ENCODE results near the gene FREM1. TPM values are rescaled to one million over a fixed set of nuclear protein-coding genes. Genes with fewer than 3 reads are reported as not detected.

The FREM1 gene
- total and polyA plus RNA-seq, 2 of the 4 experiments (the other 2 are of a cell fraction) = under 0.01 TPM; not detected in 1

DNA sequence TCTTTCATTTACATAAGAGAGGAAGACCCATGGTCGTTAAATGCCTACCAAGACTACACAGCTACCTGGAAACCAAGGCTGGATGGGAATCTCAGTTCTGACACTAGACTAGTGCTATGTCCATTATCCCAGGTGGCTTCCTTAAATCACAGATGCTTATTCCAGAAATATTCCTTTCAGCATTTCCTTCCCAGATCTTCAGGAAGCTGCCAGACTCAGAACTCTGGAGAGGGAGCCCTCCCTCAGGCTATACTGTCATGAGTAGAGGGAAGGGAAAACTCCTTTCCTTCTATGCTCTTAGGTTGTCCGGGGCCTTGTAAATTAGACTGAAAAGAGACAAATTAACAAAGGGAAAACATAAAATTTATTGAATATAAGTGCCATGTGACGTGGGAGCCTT lies 20.8 kb downstream of the FREM1 start:
- no peak overlapping the region for H2AK9ac ChIP-seq (replicated peaks; ENCODE audit: low read depth, low read length, poor library complexity)
- H3K4me2 ChIP-seq (ENCODE audit: low read depth, low read length) = no peak overlapping the region
- no peak overlapping the region for H3K56ac ChIP-seq (ENCODE audit: extremely low read depth, insufficient read depth, low read length)
- no peak overlapping the region for H3K4ac ChIP-seq (ENCODE audit: low read depth, low read length)
- no peak overlapping the region for H4K5ac ChIP-seq (ENCODE audit: low read depth, low read length)
- dilution Hi-C loops (cut with HindIII; ENCODE audit: low sequenced_read_pairs, unreplicated experiment) (no loop called here), intact Hi-C loops (cut with micrococcal nuclease) (no loop called here), in situ Hi-C loops (cut with MboI; ENCODE audit: low sequenced_read_pairs) (no loop called here)
- no peaks in the 10 kb centered on the region for H3K4me1 ChIP-seq (ENCODE audit: control insufficient read depth, insufficient read depth, low read length)
- CTCF ChIA-PET = no interaction called here
- no peak overlapping the region for H2AFZ ChIP-seq (replicated peaks; ENCODE audit: low read length, poor library complexity)
- H3K23ac ChIP-seq (ENCODE audit: low read depth, low read length) = no peak overlapping the region
- no peaks in the 10 kb centered on the region for H4K20me1 ChIP-seq (ENCODE audit: insufficient read depth, low read length)
- no peak for ATAC-seq (ENCODE audit: low read depth)
- H2BK15ac ChIP-seq (ENCODE audit: low read depth, low read length) = no peak overlapping the region
- no peaks in the 10 kb centered on the region for H3K79me1 ChIP-seq (ENCODE audit: low read depth in 1 of 2, low read length in 2 of 2)
- no peaks in the 10 kb centered on the region for H3K9me1 ChIP-seq (ENCODE audit: insufficient read depth, low read length)
- no peak for TF ChIP-seq CTCF (conservative IDR thresholded peaks at IDR 0.05; ENCODE audit: low read depth, low read length)
- no peak for TF ChIP-seq CHD1 (IDR thresholded peaks at IDR 0.05; ENCODE audit: low read depth, low read length)
- no peak for TF ChIP-seq NFE2L2 (IDR thresholded peaks at IDR 0.05; ENCODE audit: low read depth, low read length)
- no peak for TF ChIP-seq RCOR1 (IDR thresholded peaks at IDR 0.05; ENCODE audit: insufficient replicate concordance, low read length)
- TF ChIP-seq FOS (IDR thresholded peaks at IDR 0.05; ENCODE audit: low read depth, low read length) = no peak
- TF ChIP-seq POLR2A (IDR thresholded peaks at IDR 0.05; ENCODE audit: low read depth, low read length) = no peak
- no peak for TF ChIP-seq RFX5 (IDR thresholded peaks at IDR 0.05; ENCODE audit: low read depth, low read length)
- no peak for TF ChIP-seq BHLHE40 (IDR thresholded peaks at IDR 0.05; ENCODE audit: low read depth, low read length)
- no peak for TF ChIP-seq ELK1 (IDR thresholded peaks at IDR 0.05; ENCODE audit: borderline replicate concordance, low read depth, low read length)
- TF ChIP-seq RAD21 (IDR thresholded peaks at IDR 0.05; ENCODE audit: low read length) = no peak
- H2BK120ac ChIP-seq (ENCODE audit: low read depth, low read length) = no peak overlapping the region
- no peak overlapping the region for H2BK5ac ChIP-seq (ENCODE audit: low read depth, low read length, poor library complexity, severe bottlenecking)
- H3K36me3 ChIP-seq (ENCODE audit: control insufficient read depth, insufficient read depth, low read length) = no peaks in the 10 kb centered on the region
- H4K91ac ChIP-seq (ENCODE audit: insufficient read depth, low read depth, low read length) = no peak overlapping the region
- WGBS, 2 experiments (ENCODE audit: extremely low coverage in 2 of 2, insufficient read length in 1 of 2) = 40% methylated on average over 1 of the region's 3 CpGs; no CpG with 5 or more reads in 1 of the 2 experiments
- BruUV-seq (replicated peaks) = no TSS peak
- no peaks in the 10 kb centered on the region for H3K27me3 ChIP-seq (ENCODE audit: control insufficient read depth, insufficient read depth, low read length)
- no peak overlapping the region for H2AK5ac ChIP-seq (ENCODE audit: low read depth, low read length)
- no peak overlapping the region for H4K8ac ChIP-seq (ENCODE audit: low read depth in 2 of 2, low read length in 2 of 2)
- no peak for DNase-seq
- no peak overlapping the region for H3K9ac ChIP-seq (ENCODE audit: low read depth, low read length)
- H3K14ac ChIP-seq (replicated peaks; ENCODE audit: low read depth, low read length) = no peak overlapping the region
- H3K18ac ChIP-seq (ENCODE audit: low read depth, low read length) = no peak overlapping the region
- POLR2A ChIA-PET (ENCODE audit: unreplicated experiment) = no interaction called here
- no peaks in the 10 kb centered on the region for H3K9me3 ChIP-seq (ENCODE audit: control insufficient read depth, insufficient read depth, low read length)
- H2BK20ac ChIP-seq (ENCODE audit: low read depth, low read length) = no peak overlapping the region
- H3K4me3 ChIP-seq (ENCODE audit: insufficient read depth, low read depth, low read length) = no peak overlapping the region
- H3K27ac ChIP-seq (ENCODE audit: insufficient read depth, low read length) = no peak overlapping the region

All from IMR-90 (cell line).